GM19395 (cell line): Measurements from ENCODE around the gene PLA2R1.
"Not testable (repeated sequence)": the region's sequence is repeated elsewhere in the genome, so short reads cannot be mapped to it uniquely, and the experiment has no call there.

ENCODE experiments used
- ATAC-seq: cut with Tn5 transposase; IDR thresholded peaks from one replicate; pipeline ENCODE4 v1.9.1; 2021; ENCODE audit warnings: mild to moderate bottlenecking, moderate library complexity; ENCODE audit not compliant: unreplicated experiment

PLA2R1 gene

GRCh38 chr2:159984034-159984433 lies 78.4 kb downstream of the PLA2R1 start:
- ATAC-seq, result no peak

- no peak for ATAC-seq
Measured at GRCh38 chr2:159982842-159983785, 79.3 kb downstream of the PLA2R1 start.

- ATAC-seq, result no peak
Measured at GRCh38 chr2:159982270-159982669, 80.1 kb downstream of the PLA2R1 start.

DNA sequence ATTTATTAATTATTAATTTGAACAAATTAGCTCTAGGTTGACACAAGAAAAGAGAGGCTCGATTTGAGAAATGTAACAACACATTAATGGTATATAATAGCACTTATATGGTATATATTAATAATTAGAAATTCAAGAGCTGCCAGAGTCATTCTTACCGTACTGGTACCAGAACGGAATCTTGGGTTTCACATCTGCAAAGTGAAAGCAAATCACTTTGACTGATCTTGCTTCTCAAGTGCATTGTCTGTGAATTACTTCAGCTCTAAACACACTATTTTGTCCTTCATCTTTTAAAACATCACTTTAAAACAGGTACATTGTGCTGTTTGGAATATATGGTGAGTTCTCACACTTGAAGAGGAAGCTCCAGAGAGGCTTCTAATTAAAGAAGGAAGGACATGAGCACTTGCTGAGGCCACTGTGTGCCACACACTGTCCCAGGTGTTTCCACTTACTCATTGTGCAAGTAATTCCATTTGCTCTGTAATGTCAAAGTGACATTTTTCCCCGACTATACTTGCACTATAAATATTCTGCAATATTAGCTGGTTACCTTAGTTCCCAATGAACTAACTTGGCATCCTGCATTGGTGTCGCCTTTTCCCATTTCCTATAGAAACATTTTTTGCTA lies 85.8 kb downstream of the PLA2R1 start:
- no peak for ATAC-seq

DNA sequence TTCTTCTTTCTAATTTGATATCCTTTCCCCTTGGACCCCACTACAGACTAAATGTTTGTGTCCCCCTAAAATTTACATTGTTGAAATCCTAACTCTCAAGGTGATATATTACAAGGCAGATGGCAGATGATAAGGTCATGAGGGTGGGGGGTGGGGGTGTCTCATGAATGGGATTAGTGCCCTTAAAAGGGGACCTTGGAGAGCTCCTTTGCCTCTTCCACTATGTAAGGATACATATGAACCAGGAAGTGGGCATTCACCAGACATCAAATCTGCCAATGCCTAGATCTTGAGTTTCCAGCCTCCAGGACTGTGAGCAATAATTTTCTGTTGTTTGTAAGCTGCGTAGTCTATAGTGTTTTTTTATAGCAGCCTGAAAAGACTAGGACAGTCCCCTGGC lies 89.1 kb downstream of the PLA2R1 start:
- no peak for ATAC-seq

- no peak for ATAC-seq
Measured at GRCh38 chr2:159971365-159972152, 90.9 kb downstream of the PLA2R1 start.

DNA sequence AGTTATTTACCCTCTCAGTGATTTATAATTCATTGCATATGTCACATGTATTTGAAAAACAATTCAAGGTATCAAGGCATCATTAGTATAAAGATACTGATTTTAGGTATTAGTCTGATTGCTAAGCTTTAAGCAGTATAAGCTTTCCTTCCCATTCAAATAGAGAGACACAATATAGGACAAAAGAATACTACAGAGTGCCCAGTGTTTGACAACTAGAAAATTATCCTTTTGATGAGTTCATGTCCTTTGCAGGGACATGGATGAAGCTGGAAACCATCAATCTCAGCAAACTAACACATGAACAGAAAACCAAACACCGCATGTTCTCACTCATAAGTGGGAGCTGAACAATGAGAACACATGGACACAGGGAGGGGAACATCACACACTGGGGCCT lies 91.9 kb downstream of the PLA2R1 start:
- not testable (repeated sequence) for ATAC-seq

DNA sequence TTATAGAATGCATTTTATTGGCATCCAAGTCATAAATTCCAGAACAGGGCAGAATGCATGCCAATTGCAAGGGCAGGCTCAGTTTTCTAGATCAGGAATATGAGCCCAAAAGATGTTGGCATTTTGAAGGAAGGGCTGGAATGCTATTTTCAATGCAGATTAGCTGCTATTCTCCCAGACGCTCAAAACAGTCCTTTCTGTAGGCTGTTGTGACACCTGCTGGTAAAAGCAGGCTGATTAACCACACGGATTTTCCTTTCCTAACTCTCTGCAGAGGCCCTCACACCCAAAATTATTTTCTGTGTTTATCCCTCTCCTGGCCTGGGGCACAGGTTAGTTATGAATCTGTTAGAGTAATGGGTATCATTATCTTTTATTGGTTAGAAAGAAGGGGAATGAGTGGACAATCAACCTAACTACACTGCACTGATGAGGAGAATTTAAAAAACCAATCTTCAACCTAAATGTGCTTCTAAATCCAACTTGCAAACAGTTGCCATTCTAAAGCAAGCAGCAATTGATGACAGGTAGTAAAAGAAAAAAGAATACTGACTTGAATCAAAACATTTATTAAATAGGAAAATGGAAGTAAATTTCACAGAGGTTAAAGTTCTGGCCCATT lies 94.0 kb downstream of the PLA2R1 start:
- peak; percentile 50 for ATAC-seq

DNA sequence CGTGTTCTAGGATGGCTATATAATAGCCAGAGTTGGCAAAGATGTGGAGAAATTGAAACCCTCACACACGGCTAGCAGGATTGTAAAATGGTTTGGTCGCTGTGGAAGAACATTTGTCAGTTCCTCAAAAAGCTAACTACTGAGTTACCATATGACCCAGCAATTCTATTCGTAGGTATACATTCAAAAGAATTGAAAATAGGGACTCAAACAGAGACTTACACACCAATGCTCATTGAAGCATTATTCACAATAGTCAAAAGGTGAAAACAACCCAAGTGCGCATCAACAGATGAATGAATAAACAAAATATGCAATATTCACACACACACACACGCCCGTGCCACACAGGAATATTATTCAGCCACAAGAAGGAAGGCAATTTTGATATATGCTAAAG lies 98.7 kb downstream of the PLA2R1 start:
- peak; percentile 88 for ATAC-seq

GRCh38 chr2:159962513-159962912 lies 99.9 kb downstream of the PLA2R1 start:
- not testable (repeated sequence) for ATAC-seq

- ATAC-seq, result no peak
Measured at GRCh38 chr2:159961451-159961850, 101.0 kb downstream of the PLA2R1 start.

DNA sequence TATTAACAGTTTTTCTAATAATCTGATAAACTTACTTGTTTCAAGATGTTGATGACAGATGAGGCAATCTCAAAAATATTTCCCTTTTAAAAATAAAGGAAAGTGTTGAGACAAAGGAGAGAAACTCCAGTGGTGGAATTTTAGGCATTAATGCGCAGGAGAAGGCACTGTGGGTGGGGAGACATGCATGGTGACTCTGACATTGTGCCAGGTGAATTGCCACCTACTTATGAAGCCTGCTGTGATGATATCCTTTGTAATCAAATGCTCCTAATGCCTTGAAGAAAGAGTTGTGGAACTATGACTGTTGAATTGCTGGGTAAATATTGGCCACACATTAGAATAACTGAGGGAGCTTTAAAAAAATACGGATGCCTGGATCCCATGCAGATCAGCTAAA lies 101.4 kb downstream of the PLA2R1 start:
- ATAC-seq, result no peak

DNA sequence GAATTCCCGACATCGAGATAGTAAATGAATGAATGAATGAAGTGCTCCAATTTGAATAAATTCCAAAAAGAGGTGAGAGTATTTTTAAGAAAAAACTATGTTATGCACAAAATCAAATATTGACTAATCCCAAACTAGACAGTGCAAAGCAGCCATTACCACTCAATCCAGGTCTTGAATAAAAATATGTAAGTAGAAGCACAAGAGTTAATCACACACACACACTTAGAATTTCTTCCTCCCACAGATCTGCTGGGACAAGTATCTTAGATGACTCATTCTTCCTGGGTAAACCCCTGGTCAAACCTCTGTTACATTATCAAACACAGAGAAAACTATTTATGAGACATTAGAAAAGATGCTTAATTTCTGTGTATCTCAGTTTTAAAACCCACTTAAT lies 102.0 kb downstream of the PLA2R1 start:
- no peak for ATAC-seq

GRCh38 chr2:159959136-159959535 lies 103.3 kb downstream of the PLA2R1 start:
- ATAC-seq, result no peak

DNA sequence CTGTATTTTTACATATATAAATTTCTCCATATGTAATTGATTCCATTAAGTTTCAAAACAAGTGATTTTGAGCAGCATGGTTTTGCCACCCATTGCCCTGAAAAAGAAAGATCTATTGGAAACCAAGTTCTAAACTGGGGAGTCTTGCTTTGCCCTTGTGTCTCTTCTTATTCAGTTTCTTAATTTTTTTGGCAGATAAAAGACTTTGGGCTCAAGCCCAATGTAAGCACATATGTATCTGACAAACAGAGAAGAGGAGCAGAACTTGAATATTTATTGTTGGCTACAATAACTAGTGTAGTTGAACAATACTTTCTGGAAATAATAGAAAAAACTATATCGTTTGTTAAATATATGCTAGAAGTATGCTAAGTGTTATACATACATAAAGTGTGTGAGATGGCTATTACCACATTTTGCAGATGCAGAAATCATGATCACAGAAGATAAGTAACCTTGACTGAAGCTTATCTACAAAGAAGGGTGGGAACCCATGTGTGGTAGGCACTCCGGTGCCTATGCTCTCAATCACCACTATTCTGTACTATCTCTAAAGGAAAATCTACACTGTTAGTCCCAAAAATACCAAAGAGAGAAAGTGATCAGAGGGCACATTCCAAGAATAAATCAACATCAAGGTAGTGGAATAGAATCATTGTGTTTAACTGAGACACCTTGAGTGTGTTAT lies 109.1 kb downstream of the PLA2R1 start:
- no peak for ATAC-seq

DNA sequence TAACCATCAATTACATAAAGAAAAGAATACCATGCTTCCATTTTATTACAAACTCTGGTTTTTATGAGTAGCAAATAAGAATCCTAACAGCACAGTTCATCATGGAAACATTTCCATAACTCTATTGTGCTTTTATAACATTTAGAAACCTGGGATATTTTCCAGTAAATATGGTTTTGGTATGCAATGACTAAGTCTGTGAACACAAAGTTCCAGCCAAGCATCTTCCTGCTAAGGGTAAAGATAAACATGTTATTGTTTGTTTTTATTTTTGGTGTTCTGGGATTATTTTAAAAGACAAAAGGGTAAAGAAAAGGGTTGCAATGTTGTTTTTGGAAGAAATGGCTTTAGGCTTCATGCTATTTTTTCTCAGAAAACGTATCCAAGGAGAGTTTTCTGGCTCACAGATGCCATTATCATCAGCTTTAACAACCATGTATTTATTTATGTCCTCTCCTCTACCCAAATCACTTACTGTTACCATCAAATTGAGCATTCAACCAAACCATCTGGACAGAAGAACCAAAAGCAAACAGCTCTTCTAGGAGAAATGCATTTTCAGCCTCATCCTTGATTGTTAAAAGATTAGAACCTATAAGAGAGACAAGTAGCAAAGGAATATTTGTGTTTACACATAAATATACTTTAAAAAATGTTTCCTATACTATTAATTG lies 116.0 kb downstream of the PLA2R1 start:
- no peak for ATAC-seq

DNA sequence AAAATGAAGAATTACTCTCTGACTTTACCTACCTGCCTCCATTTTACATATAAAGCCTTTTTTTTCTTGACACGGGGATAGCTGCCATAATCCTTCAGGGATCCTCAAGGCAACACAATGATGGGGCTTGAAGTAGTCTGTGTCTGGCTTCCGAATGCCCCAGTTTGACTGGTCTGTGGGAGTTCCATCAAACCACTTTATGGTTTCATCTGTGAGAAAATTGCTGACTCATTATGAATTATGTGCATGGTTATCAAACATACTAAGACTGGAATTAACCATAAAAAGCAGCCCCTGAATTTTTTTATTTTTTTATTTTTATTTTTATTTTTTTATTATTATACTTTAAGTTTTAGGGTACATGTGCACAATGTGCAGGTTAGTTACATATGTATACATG lies 117.5 kb downstream of the PLA2R1 start:
- ATAC-seq, result no peak

DNA sequence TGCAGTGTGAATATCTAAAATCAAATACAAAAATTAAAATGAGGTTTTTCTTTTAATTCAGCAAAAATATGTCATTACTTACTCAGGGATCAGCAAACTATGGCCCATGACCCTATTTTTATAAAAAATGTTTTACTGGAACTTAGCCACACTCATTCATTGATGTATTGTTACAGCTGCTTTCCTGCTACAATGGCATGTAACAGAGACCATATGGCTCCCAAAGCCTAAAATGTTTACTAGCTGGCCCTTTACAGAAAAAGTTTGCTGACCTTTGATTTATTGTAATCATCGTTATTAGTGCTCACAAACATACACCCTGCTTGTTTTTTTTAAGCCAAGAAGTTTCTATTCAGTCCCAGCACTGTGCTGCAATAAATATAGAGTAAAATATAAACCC lies 120.3 kb downstream of the PLA2R1 start:
- ATAC-seq, result no peak

GRCh38 chr2:159941729-159942128 lies 120.7 kb downstream of the PLA2R1 start:
- no peak for ATAC-seq

DNA sequence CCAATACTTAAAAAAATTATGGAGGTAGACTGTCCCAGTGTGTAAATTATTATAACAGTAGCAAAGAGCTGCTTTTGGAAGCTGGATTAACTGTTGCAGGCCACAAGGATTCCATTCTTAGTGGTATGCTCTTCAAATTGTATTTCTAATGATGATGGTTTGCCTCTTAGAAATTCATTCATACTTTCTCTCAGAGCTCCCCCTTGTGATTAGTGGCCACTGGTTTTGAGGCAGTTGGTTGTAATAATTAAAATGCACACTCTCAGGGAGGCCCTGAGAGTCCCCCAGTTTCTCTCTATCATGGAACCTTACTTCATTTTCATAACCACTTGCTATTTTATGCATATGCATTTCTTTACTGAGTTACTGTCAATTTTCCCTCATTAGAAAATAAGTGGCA lies 122.5 kb downstream of the PLA2R1 start:
- ATAC-seq, result peak; percentile 81
